Mucosa of gallbladder (tissue), 1 donor: ENCODE data around the gene FAM107A. TPM values are rescaled to one million over a fixed set of nuclear protein-coding genes. Genes with fewer than 3 reads are reported as not detected.
A peak's percentile ranks its signal among the peaks of the same experiment; 100 is the strongest.

Experiments
- DNase-seq: peaks from one replicate; pipeline ENCODE4 v3.0.0-alpha.2; 2020; ENCODE audit warnings: low spot score
- total RNA-seq: library from RNA; stranded (reverse); gene quantifications from one replicate; pipeline ENCODE4 v1.2.1, GENCODE V29; 2021
- donor health status: DM: no; HTN: no; CAD: no.

The FAM107A gene
- total RNA-seq, 1 donor from 2014 or later = 6.4 TPM

DNA sequence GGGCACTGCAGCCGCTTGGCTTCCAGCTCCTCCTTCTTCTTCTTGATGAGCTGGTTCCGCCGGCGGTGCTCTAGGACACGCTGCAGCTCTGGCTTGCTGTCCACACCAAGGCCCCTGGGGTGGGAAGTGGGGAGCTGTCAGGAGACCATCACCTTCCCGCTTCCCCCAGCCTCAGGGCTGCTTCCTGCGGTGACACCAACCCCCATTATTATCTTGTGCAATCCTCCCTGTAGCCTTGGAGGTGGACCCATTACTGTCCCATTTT is 10.0 kb downstream of the FAM107A start:
- DNase-seq = no peak

GRCh38 chr3:58566398-58567250 is 10.6 kb downstream of the FAM107A start:
- DNase-seq = no peak

GRCh38 chr3:58565621-58566397 is 11.4 kb downstream of the FAM107A start:
- DNase-seq = no peak

DNA sequence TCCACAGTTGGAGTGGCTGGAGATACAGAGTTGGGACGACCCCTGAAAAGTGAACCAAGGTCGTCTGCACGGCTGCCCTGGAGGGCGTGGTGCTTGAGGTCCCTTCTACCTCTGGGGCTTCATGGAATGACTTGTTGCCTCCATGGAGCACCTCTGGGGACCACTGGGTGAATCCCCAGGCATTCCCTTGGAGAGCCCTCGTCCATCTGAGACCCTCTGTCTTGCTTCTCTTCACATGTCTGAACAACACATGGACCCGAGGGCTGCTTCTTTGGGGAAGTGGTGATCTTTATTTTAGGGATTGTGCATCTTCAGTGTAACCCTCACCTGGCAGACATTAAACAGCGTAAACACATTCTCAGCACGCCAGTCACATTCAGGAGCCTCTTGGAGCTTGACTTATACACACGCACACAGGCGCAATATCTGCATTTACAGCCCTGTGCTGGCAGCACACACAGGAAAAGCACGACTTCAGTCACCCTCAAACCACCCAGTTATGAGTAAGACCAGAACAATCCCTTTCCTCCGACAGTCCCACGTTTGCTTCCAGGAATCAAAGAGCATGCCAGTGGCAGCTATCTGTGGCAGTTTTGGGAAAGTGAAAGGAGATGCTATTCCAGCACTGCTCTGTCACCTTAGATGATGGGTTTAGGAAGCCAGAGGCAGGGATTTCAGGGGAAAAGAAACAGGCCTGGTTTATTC is 12.6 kb downstream of the FAM107A start:
- DNase-seq = no peak

DNA sequence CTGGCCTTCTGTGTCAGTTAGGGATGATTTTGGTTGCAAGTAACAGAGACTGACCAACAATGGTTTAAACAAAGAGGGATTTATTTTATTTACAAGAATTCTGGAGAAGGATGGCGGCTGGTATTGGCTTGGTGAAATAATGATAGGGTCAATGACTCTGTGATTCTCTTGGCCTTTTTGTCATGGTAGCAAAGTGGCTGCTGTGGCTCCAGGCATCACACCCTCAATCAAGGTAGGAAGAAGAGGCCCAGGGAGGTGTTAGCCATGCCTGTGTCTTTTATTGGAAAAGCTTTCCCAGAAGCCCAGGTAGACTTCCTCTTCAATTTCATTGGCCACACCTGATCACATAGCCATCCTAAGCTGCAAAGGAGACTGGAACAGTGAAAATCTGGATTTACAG is 13.1 kb downstream of the FAM107A start:
- no peak for DNase-seq

DNA sequence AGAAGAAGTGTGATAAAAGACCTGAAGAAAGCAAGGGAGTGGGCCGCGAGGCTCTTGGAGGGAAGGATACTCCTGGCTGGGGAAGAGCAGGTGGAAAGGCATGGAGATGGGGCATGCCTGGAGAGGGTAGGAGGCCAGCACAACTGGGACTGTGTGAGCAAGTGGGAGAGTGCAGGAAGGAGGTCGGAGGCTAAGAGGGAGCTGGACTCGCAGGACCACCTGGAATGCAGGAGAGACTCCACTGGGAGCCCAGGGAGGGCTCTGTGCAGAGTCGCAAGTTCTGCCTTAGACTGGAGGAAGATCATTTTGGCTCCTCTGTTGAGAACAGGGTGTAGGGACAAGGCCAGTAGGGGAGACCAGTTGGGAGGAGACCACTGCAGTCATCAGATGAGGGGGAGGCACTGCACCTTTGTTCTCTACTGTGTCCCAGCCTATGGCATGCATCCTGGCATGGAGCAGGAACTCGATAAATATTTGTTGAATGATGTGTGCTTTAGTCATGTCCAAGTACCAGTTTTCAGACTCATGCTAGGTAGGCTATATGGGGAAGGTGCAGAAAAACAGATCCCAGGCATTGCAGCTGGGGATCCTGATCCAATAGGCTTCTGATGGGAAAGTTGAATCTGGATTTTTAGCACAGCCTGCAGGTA is 13.7 kb downstream of the FAM107A start:
- DNase-seq = no peak

- no peak for DNase-seq
These were observed 14.7 kb downstream of the FAM107A start for GRCh38 chr3:58562498-58562897.

- DNase-seq = no peak
These were observed 16.4 kb downstream of the FAM107A start for GRCh38 chr3:58560771-58561311.

- DNase-seq = no peak
These were observed 17.6 kb downstream of the FAM107A start for GRCh38 chr3:58559586-58559985.

DNA sequence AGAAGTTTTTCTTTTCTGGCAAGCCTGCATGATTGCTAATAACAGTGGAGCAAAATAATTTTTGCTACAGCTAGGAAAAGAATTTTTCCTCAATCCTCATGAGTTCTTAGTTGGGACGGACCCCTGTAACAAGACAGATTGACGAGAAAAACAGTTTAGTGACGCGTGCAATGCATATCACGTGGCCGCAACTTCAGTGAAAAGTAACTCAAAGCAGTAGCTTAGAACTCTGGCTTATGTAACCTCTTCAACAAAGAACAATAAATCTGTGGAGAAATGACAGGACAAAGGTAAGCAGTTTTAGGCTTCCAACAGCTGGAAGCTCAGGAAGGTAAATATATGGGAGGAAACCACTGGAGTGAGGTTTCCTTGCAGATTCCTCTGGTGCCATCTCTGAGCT is 19.7 kb downstream of the FAM107A start:
- no peak for DNase-seq

DNA sequence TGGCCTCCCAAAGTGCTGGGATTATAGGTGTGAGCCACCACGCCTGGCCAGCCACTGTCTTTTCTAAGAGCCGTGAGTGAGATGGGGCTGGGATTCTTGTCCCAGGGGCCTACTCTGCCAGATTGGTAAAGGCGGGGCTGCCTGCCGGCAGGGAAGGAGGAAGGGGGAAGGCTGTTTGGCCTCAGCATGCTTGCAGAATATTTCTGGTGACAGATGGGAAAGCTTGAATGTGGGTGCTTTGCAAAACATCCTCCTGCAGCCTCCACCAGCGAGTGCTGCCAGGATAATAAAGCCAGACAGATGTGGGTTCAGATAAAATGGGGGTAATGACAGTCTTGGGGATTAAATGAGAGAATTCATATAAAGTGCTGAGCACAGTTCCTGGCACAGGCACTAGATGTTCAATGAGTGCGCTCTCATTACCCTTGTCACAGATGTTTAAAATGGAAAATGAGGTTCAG is 20.4 kb downstream of the FAM107A start:
- no peak for DNase-seq

DNA sequence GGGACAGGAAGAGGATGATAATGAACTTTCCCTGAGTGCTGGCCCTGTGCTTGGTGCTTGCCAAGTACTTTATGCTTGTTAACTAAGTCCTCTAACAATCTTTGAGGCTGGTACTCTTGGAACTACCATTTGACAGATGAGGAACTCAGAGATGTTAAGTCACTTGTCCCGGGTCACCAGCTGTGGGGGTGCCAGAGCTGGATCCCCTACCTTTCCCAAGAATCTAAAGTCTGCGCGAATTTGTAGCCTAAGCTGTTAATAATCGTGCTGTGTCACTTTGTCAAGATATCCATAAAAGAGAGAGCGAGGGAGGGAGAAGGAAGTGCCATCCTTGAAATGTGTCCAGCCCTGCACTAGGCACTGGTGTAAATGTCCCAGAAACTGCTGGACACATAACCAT is 21.2 kb downstream of the FAM107A start:
- DNase-seq = no peak

- DNase-seq = no peak
These were observed 22.0 kb downstream of the FAM107A start for GRCh38 chr3:58555203-58555602.

DNA sequence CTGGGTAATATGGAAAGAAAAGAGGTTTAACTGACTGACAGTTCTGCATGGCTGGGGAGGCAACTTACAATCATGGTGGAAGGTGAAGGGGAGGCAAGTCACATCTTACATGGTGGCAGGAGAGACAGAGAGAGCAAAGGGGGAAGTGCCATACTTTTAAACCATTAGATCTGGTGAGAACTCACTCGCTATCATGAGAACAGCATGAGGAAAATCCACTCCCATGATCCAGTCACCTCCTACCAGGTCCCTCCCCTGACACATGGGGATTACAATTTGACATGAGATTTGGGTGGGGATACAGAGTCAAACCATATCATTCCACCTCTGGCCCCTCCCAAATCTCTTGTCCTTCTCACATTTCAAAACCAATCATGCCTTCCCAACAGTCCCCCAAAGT is 24.2 kb downstream of the FAM107A start:
- DNase-seq = no peak

DNA sequence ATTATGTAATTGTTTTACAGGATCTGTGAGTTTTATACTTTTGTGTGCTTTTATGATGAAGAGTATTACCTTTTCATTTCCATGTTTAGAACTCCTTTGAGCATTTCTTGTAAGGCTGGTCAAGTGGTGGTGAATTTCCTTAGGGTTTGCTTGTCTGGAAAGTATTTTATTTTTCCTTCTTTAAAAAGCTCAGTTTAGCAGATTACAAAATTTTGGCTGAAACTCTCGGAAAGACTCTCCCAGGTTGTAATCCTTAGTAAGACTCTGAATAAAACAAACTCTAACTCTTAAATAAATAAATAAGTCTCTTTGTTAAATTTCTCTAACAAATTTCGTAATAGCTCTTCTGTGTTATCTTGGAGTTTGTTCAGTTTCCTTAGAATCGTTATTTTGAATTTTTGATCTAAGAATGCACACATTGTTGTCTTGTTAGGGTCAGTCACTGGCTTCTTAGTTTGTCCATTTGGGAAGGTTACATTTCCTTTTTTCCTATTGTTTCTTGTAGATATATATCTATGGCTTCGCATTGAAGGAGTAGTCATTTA is 25.5 kb downstream of the FAM107A start:
- DNase-seq = no peak

- no peak for DNase-seq
These were observed 32.6 kb downstream of the FAM107A start for GRCh38 chr3:58544541-58544940.

- DNase-seq = no peak
These were observed 36.9 kb downstream of the FAM107A start for GRCh38 chr3:58540176-58540858.

DNA sequence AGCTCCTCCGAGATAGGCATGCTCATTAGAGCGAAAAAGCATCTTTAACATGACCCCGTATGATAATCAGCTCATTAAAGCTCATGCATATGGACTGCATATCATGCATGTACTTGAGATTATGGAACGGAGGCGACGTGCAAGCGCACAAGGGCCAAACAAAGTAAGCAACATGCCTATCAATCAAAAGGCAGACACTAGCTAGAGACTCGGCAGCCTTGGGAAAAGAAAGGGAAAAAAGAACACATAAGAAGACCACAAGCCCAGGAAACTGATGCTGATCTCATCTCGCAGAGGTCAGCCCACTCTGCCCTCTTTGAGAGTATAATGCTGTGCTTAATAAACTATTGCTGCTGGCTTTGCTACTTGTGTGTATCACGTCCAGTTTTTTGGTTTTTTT is 37.6 kb downstream of the FAM107A start:
- no peak for DNase-seq

GRCh38 chr3:58537412-58538301 is 39.5 kb downstream of the FAM107A start:
- peak; percentile 42 for DNase-seq
